Loucy (cell line): ENCODE results near the gene MOGAT2.

ENCODE experiments used
- CTCF ChIP-seq: fragments of 200-600 bp; sonication (generic); conservative IDR thresholded peaks from 2 replicates; pipeline ENCODE4 v1.5.1; 2014; ENCODE audit warnings: mild to moderate bottlenecking, antibody characterized with exemption, low read length
- EZH2phosphoT487 ChIP-seq: fragments of 200-600 bp; IDR thresholded peaks from 2 replicates; pipeline ENCODE4 v1.6.1; 2018; ENCODE audit warnings: antibody characterized with exemption, mild to moderate bottlenecking, moderate library complexity, borderline replicate concordance

- TF ChIP-seq CTCF (no peak), EZH2phosphoT487 (no peak)
These were observed 59.9 kb downstream of the MOGAT2 start for GRCh38 chr11:75777461-75778110.
